CD4-positive, alpha-beta T cell treated with Interleukin-15 for 4 hours (primary cell): Measurements from ENCODE around the gene PRR22.

Experiments
- DNase-seq: peaks from one replicate; pipeline ENCODE4 v3.0.0-alpha.2; 2020; ENCODE audit warnings: low spot score

PRR22 gene

GRCh38 chr19:5814123-5814851 is 29.7 kb upstream of the PRR22 start:
- DNase-seq, result no peak

GRCh38 chr19:5811117-5811516 is 26.6 kb upstream of the PRR22 start:
- no peak for DNase-seq

GRCh38 chr19:5809469-5809868 is 24.9 kb upstream of the PRR22 start:
- no peak for DNase-seq

- DNase-seq, result no peak
These were observed 24.5 kb upstream of the PRR22 start for GRCh38 chr19:5809053-5809452.

- DNase-seq, result no peak
These were observed 23.7 kb upstream of the PRR22 start for GRCh38 chr19:5808120-5808816.

- DNase-seq, result no peak
These were observed 22.4 kb upstream of the PRR22 start for GRCh38 chr19:5806905-5807304.

- DNase-seq, result no peak
These were observed 21.6 kb upstream of the PRR22 start for GRCh38 chr19:5806133-5806489.

- DNase-seq, result peak; percentile 48
These were observed 21.1 kb upstream of the PRR22 start for GRCh38 chr19:5805462-5806132.

- DNase-seq, result peak; percentile 27
These were observed 20.2 kb upstream of the PRR22 start, which contains the start of gene NRTN for GRCh38 chr19:5804516-5805461. Gene NRTN, plus strand, starts transcription at chr19:5805067. Its CDS starts 19,099 bp downstream, at chr19:5824166.

- peak; percentile 89 for DNase-seq
These were observed 19.4 kb upstream of the PRR22 start for GRCh38 chr19:5803752-5804515.

- DNase-seq, result no peak
These were observed 18.9 kb upstream of the PRR22 start for GRCh38 chr19:5803441-5803751.

- DNase-seq, result no peak
These were observed 17.5 kb upstream of the PRR22 start for GRCh38 chr19:5801796-5802619.

- no peak for DNase-seq
These were observed 16.1 kb upstream of the PRR22 start for GRCh38 chr19:5800361-5801270.

GRCh38 chr19:5799247-5800241 is 15.0 kb upstream of the PRR22 start:
- no peak for DNase-seq

- DNase-seq, result no peak
These were observed 13.7 kb upstream of the PRR22 start for GRCh38 chr19:5798244-5798643.

GRCh38 chr19:5795382-5795919 is 10.9 kb upstream of the PRR22 start:
- no peak for DNase-seq

- no peak for DNase-seq
These were observed 8.6 kb upstream of the PRR22 start for GRCh38 chr19:5793188-5793587.

- no peak for DNase-seq
These were observed 7.7 kb upstream of the PRR22 start for GRCh38 chr19:5792224-5792623.
